GM12892 (cell line): ENCODE data around the gene NARF.
A peak's percentile ranks its signal among the peaks of the same experiment; 100 is the strongest.

Source experiments
- DNase-seq: peaks from one replicate; pipeline ENCODE4 v3.0.0; 2011; ENCODE audit not compliant: insufficient read length
- FAIRE-seq: peaks from 2 replicates; lab custom pipeline; 2011; peaks lifted over from hg19 to GRCh38; lab: Jason Lieb, UNC
- POLR2A ChIP-seq: IDR thresholded peaks from 2 replicates; pipeline ENCODE4 v1.6.1; 2011; ENCODE audit warnings: low read depth, low read length, control low read depth
- POLR2AphosphoS5 ChIP-seq: IDR thresholded peaks from 2 replicates; pipeline ENCODE4 v1.6.1; 2011; ENCODE audit warnings: low read depth, low read length, control low read depth
- TAF1 ChIP-seq: IDR thresholded peaks from 2 replicates; pipeline ENCODE4 v1.6.1; 2011; ENCODE audit warnings: low read depth, mild to moderate bottlenecking, control low read depth, low read length, borderline replicate concordance

NARF gene

GRCh38 chr17:82418001-82418986 lies 40.2 kb upstream of the NARF start, which contains the start of the genes HEXD and OGFOD3:
Gene HEXD (plus strand): TSS chr17:82418347. CDS start chr17:82419800, 1,453 bp downstream.
Gene OGFOD3 (minus strand): TSS chr17:82418586. CDS start chr17:82418485, 101 bp downstream.
- DNase-seq (peak; percentile 91), FAIRE-seq (peak; percentile 84)
- TF ChIP-seq POLR2A (peak; percentile 84; the same call in 1 of the 2 replicates), POLR2AphosphoS5 (peak; percentile 65), TAF1 (0 out of 2 replicates have a peak, but pooled peaks have one; percentile 17)

DNA sequence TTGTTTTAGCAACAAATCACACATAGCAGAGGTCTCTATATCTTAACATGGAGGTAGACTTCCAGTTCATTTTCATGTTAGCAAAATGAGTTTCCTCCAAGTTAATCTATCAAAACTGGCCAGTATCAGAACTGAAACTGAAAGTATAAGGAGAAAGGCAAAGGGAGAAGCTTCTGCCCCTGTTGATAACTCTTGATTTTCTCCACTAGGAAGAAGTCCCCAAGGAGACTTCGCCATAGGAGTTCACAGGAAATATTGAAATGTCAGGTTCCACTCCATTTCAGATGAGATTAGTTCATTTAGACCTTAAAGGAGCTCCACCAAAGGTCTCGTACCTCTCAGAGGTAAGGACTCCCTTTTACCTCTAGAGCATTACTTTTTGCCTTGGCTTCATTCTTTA lies 39.0 kb upstream of the NARF start:
- TF ChIP-seq TAF1 (no peak), POLR2A (no peak), POLR2AphosphoS5 (no peak)
- DNase-seq, result no peak
- peak; percentile 48 for FAIRE-seq

DNA sequence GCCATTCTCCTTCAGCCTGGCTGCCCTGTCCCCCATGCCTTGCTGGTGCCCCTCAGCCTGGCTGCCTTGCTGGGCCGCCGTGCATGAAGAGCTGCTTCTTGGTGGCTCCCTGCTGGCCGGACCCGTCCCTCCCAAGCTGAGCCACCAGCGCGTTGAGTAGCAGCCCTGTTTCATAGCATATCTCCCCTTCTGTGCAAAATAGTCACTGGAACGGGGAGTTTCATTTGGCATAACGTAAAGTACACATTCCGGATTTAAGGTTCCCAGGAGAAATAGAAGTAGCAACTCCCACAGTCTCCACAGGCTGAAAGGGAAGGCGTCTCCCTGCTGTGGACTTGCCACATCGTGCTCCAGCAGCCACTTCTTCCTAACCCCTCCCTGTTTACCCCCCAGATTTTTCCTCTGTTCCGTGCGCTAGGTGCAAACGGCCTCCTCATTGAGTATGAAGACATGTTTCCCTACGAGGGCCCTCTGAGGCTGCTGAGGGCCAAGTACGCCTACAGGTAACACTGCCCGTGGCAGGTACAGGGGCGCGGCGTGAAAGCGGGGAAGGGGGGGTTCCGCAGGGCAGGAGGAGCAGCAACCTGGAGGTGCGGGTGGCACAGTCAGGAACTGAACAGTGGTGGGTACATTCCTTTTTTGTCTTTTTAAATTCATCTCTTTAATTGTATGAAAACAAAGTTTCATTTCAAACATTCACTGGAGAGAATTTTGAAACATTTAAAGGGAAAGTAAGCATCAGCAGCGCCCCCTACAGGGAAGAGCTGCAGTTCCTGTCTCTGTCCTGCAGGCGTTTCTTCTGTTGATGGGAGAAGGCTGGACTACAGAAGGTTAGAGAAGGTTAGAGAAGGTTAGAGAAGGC lies 34.3 kb upstream of the NARF start:
- FAIRE-seq (no peak), DNase-seq (no peak)
- TF ChIP-seq POLR2AphosphoS5, result no peak
- TF ChIP-seq POLR2A, result no peak
- TF ChIP-seq TAF1, result no peak

GRCh38 chr17:82424863-82425159 lies 33.7 kb upstream of the NARF start:
- FAIRE-seq (no peak), DNase-seq (no peak)
- TF ChIP-seq POLR2AphosphoS5, result no peak
- no peak for TF ChIP-seq TAF1
- no peak for TF ChIP-seq POLR2A

DNA sequence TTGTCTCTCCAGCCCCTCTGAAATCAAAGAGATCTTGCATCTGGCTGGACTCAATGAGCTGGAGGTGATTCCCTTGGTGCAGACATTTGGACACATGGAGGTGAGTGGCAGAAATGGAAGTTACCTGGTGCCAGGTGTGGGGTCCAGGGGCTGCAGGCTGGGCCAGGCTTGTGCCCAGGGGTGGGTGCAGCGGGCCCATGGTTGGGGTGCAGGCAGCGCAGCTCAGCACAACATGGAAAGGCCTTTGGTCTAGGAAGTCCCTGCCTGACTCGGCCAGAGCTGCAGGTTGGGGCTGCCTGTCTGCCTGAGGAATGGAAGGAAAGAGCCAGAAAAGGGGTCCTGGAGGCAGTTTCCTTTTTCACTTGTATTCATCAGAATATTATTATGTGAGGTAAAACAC lies 30.0 kb upstream of the NARF start:
- DNase-seq (no peak), FAIRE-seq (no peak)
- TF ChIP-seq POLR2AphosphoS5 (no peak), POLR2A (no peak), TAF1 (no peak)

DNA sequence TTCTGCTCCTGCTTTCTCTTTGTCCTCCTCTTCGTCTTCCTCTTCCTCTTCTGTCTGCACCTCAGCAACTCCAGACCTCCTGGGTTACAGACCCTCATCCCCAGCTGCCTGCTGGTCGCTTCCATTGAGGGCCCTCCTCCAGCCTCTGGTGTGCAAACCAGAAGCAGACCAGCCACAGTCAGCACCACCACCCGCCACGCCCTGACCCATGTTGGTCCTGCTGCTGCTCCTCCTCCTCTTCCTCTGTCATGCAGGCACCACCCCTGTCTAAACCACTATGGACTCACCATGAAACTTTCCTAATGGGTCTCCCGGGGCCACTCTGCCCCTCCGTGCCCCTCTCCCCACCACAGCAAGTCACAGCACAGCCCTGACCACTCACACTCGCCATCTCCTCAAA lies 28.7 kb upstream of the NARF start:
- DNase-seq (no peak), FAIRE-seq (peak; percentile 50)
- TF ChIP-seq POLR2A (no peak), POLR2AphosphoS5 (no peak), TAF1 (no peak)

- no peak for DNase-seq
Observed at GRCh38 chr17:82432017-82432416, 26.5 kb upstream of the NARF start.

GRCh38 chr17:82433560-82434215 lies 24.9 kb upstream of the NARF start:
- FAIRE-seq (no peak), DNase-seq (no peak)
- no peak for TF ChIP-seq POLR2A
- no peak for TF ChIP-seq POLR2AphosphoS5

More at GRCh38 chr17:82432017-82432416, 26.5 kb upstream of the NARF start:
- FAIRE-seq, result no peak
- TF ChIP-seq POLR2AphosphoS5 (no peak), TAF1 (no peak), POLR2A (no peak)

DNA sequence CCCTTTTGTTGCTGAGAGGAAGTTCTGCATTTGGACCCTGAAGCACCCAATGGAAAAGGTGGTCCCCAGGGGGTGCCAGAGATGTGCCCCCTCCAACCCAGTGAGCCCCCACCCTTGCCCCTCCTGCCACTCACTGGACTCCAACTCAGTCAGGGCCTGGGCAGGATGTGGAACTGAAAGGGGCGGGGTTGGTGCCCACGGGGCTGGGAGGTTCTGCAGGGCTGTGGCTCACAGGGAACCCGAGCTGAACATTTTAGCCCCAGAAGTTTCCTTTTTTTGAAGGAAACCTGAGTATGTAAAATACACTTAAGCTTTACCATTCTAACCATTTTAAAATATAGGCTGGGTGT lies 24.4 kb upstream of the NARF start:
- FAIRE-seq, result no peak
- TF ChIP-seq POLR2A (no peak), TAF1 (no peak), POLR2AphosphoS5 (no peak)
- no peak for DNase-seq

DNA sequence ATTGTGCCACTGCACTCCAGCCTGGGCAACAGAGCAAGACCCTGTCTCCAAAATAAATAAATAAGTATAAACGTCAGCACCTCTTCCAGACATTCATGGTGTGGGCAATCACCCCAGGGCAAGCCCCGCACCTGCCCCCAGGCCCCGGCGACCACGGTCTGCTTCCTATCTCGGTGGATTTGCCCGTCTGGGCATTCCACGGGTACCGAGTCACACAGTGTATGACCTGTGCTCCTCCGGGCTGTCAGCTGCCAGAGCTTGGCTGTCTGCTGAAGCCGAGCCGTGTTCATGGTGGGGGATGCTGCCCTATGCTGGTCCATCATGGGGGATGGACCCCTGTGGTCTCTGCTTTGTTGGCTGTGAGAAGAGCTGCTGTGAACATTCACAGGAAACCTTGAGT lies 23.4 kb upstream of the NARF start:
- TF ChIP-seq POLR2A, result no peak
- TF ChIP-seq TAF1, result no peak
- TF ChIP-seq POLR2AphosphoS5, result no peak
- FAIRE-seq (no peak), DNase-seq (no peak)

- DNase-seq (no peak), FAIRE-seq (no peak)
- TF ChIP-seq TAF1, result no peak
Observed at GRCh38 chr17:82435601-82436583, 22.6 kb upstream of the NARF start.
